Measurements from ENCODE around the gene NBL1.
"Not testable (repeated sequence)": the region's sequence is repeated elsewhere in the genome, so short reads cannot be mapped to it uniquely, and the experiment has no call there.

Gene NBL1

GRCh38 chr1:19623523-19623922 lies 20.6 kb upstream of the NBL1 start:
- no peak for DNase-seq

DNA sequence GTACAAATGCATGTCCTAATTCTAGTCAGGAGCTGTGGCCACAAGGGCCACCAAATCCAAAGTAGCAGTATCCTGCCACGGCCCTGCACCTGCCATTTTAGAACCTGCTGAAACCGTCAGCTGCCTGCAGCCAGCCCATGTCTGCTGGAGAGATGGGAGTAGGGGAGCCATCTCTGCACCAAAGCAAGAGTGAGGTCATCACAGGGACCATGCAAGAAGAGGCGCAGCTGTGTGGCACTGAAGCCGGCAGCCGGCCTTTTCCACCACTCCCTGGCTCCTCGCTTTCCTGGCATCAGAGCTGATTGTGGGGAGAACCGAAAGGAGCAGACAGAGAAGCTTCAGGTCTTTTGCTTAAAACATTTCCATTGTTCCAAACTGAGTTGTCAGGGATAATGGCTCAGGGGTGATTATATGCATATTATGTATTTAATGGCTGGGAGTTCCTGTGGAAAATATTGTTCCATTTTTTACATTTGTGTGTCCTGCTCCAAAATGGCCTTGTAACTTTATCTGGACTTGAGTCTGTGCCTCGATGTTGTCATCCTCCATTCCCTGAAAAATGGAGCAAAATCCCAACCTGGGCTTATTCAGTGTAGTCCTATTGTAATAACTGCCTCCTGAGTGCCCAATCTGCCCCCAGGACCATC lies 18.7 kb upstream of the NBL1 start:
- no peak for DNase-seq

GRCh38 chr1:19628879-19629278 lies 15.2 kb upstream of the NBL1 start:
- no peak for DNase-seq

GRCh38 chr1:19629357-19629756 lies 14.8 kb upstream of the NBL1 start:
- no peak for DNase-seq

GRCh38 chr1:19630192-19630591 lies 13.9 kb upstream of the NBL1 start:
- DNase-seq, result not testable (repeated sequence)

GRCh38 chr1:19630720-19631395 lies 13.3 kb upstream of the NBL1 start:
- DNase-seq, result no peak

GRCh38 chr1:19632211-19632610 lies 11.9 kb upstream of the NBL1 start:
- no peak for DNase-seq

GRCh38 chr1:19633106-19633505 lies 11.0 kb upstream of the NBL1 start:
- DNase-seq, result no peak

DNA sequence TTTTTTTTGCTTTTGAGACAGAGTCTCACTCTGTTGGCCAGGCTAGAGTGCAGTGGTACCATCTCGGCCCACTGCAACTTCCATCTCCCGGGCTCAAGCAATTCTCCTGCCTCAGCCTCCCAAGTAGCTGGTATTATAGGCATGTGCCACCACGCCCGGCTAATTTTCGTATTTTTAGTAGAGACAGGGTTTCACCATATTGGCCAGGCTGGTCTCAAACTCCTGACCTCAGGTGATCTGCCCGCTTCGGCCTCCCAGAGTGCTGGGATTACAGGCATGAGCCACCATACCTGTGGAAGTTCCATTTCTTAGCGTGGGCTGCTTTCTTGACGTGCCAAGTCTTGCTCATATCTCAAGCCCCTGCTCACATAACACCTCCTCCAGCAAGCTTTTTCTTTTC lies 9.0 kb upstream of the NBL1 start:
- DNase-seq, result not testable (repeated sequence)

DNA sequence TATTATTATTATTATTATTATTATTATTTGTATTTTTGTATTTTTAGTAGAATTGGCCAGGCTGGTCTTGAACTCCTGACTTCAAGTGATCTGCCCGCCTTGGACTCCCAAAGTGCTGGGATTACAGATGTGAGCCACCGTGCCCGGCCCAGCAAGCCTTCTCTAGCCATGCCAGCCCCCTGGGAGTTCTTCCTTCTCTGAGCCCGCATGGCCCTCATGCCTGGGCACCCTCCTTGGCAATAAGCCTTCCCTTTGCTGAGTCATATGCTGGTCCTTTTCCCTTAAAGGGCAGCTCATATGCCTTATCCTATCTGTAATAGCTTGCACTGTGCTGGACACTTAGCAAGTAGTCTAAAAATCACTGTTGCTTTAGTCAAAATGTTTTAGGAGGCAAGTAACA lies 8.5 kb upstream of the NBL1 start:
- DNase-seq, result no peak

GRCh38 chr1:19636065-19636464 lies 8.0 kb upstream of the NBL1 start:
- DNase-seq, result no peak

- DNase-seq, result not testable (repeated sequence)
Measured at GRCh38 chr1:19636749-19637148, 7.4 kb upstream of the NBL1 start.

DNA sequence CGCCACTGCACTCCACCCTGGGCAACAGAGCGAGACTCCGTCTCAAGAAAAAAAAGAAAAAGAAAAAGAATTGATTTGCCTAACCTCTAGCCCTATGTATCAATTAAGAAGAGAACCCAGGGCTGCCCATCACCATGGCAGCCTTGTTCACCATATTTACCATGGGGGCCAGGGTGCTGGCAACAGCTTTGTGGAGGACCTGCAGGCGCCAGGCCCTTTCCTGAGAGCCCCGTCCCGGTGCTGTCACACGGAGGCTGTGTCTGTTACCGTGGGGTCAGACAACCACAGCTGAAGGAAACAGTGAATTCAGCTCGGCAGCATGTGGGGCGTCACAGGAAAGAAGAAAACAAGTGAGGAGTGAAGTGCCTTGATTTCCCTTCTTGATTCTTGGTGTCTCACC lies 6.5 kb upstream of the NBL1 start:
- no peak for DNase-seq

DNA sequence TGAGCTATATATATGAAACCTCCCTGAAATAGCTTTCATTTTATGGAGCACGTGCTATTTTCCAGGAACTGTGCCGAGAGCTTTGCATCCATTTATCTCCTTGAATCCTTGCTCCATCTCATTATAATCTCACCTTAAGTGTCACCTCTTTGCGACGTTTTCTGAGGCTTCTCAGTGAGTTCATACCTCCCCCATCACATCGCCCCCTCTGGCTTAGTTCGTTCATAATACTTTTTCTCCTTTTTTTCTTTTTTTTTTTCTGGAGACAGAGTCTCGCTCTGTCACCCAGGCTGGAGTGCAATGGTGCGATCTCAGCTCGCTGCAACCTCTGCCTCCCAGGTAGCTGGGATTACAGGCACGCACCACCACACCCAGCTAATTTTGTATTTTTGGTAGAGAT lies 4.9 kb upstream of the NBL1 start:
- DNase-seq, result not testable (repeated sequence)

GRCh38 chr1:19639999-19640362 lies 4.1 kb upstream of the NBL1 start:
- no peak for DNase-seq

DNA sequence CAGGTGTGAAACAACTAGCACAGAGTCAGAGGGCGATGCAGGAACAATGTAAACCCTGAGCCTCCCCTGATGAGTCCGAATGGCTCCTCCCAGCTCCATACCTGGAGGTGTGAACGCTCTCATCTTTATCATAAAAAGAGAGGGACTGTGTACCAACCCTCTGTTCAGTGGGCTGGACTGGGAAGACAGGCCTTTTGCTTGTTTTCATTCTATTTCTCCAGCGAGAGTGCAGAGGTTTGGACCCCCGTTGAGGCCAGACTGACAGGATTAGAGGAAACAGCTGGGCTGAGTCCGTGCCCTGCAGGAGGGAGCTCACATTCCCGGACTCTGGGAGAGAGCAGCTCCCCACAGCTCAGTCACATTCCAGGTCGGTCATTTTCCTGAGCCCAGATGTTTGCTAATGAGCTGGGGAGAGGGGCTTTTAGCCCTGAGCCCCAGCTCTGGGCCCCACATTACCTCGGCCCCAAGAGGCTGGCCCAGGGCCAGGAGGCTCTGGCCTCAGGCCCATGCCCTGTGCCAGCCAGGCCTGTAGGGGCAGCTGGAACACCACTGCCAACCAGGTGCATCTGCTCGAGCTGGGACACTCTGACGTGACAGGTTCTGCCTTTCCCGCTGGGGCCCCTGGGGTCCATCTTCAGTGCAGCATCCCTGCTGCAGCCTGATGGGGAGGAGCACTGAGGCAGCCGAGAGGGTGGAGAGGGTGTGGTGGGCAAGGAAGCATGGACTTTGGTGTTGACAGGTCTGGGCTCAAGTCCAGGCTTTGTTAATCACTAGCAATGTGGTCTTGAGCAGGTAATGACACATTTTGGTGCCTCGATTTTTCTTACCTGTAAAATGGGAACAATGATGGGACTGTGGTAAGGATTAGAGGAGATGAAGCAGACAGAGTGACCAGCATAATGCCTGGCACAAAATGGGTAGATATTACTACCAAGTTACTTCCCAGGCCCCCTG lies 3.5 kb upstream of the NBL1 start:
- no peak for DNase-seq

GRCh38 chr1:19643121-19643520 lies 990 bp upstream of the NBL1 start:
- peak in 1 of 2 experiments; percentile 59 for DNase-seq

GRCh38 chr1:19644395-19644680 lies 227 bp downstream of the NBL1 start:
- DNase-seq, result no peak

DNA sequence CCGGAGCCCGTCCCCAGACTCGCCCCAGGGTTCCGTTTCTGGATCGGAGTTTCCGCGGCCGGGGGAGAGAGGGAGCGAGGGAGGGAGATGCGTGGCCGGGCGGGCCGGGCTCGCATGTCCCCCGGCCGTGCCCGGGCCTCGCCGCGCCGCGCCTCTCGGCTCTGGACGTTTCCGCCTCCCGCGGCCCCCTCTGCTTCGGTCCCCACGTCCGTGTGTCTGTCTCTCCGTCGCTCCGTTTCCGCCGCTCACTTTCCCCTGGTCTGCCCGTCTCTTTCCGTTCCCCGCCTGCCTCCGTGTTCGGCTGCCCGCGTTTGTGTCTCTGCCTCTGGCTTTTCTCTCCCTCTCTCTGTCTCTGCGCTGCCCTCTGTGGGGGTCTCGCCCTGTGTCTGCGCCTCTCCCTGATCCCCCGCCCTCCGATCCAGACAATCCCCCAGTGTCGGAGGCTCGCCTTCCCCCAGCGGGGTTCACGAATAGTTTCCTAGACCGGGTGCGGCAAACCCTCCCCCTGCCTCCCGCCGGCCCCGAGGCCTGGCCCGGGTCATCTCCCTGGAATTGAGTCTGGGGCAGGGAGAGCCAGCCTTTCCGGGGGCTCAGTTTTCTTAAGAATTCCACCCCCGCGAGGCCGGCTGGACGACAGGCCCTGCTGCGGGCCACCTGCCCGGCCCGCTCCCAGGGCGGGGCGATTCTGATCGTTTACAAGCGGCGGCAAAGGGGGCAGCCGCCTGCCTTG lies 735 bp downstream of the NBL1 start:
- no peak for DNase-seq

DNA sequence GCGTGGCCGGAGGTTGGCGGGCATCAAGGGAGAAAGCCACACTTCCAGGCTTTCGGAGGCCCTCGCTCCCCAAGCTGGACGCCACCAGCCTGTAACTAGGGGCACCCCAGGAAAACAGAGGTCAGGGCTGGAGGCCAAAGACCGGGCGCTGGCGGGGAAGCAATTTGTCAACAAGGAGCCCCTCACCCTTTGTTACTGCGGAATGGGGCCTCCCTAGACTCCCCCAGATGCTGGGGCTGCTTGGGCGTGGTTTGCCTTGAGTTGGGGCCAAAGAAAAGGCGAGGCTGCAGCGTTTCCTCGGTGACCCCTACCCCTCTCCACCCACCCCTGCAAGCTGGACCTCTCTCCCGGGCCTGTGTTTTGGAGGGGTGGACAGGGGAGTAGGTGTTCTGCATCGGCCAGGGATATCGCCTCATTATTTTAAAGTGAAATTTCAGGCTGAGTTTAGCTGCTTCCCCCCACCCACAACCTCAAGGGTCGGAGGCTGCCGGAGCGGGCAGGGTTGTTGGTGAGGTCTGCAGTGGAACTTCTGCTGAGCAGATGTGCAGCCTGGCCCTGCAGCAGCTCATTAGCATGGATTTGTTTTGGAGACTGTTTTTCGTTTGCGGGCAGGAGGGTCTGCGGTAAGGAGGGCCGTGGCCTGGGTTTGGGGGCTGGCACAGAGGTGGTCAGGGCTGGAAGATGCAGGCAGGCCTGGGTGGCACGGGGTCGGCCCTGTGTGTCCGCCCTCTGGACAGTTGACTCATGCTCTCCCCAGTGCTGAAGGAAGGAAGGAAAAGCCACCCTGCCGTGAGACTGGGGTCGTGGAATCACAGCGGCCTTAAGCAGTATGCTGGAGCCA lies 1.5 kb downstream of the NBL1 start:
- DNase-seq, result no peak

- no peak for DNase-seq
Measured at GRCh38 chr1:19646377-19647319, 2.5 kb downstream of the NBL1 start.

Data from SW 1271 (cell line).